Left ventricle myocardium superior (tissue), 1 donor: ENCODE data around the gene B3GAT3. TPM values are rescaled to one million over a fixed set of nuclear protein-coding genes. Genes with fewer than 3 reads are reported as not detected.

Experiments
- microRNA-seq: library from miRNA; unstranded; fragments of <30 nt; microRNA quantifications from one replicate; pipeline ENCODE4 v1.2.0, GENCODE V29; 2020; ENCODE audit warnings: borderline number of aligned reads
- total RNA-seq: library from RNA; stranded (reverse); fragmentation: NEBNext Ultra II Directional; extraction: Animal tissue kit (Norgen Biotek cat#: 25700); gene quantifications from one replicate; pipeline ENCODE4 v1.2.1, GENCODE V29; 2021
- donor health status: DM: no; HTN: yes; CAD: no; lungs with severe emphysema.

Gene B3GAT3
- total RNA-seq, 1 donor from 2014 or later = 12.1 TPM

Small RNA genes within 50 kb of the gene (microRNA-seq; reads per million reads assigned to microRNA genes)
- gene MIR6747 = not detected

Other genes starting within 250 kb of the B3GAT3 start
- not detected for gene SCGB1A1, start 203.0 kb downstream of the B3GAT3 start, total RNA-seq
- gene AHNAK, start 75.2 kb downstream of the B3GAT3 start, total RNA-seq = 354 TPM
- gene EEF1G, start 48.1 kb downstream of the B3GAT3 start, total RNA-seq = 804 TPM
- gene TUT1, start 30.5 kb downstream of the B3GAT3 start, total RNA-seq = 12.3 TPM
- 33.1 TPM for gene MTA2, start 20.1 kb downstream of the B3GAT3 start, total RNA-seq
- gene EML3, start 9.2 kb downstream of the B3GAT3 start, total RNA-seq = 12.9 TPM
- 1.7 TPM for gene ROM1, start 8.7 kb downstream of the B3GAT3 start, total RNA-seq
- gene GANAB, start 24.6 kb upstream of the B3GAT3 start, total RNA-seq = 106 TPM
- gene INTS5, start 31.3 kb upstream of the B3GAT3 start, total RNA-seq = 12.0 TPM
- gene C11orf98, start 43.2 kb upstream of the B3GAT3 start, total RNA-seq = 27.1 TPM
- 3.1 TPM for gene CSKMT, start 43.3 kb upstream of the B3GAT3 start, total RNA-seq
- 7.7 TPM for gene UQCC3, start 49.7 kb upstream of the B3GAT3 start, total RNA-seq
- gene LBHD1, start 50.3 kb upstream of the B3GAT3 start, total RNA-seq = 1.7 TPM
- gene UBXN1, start 57.1 kb upstream of the B3GAT3 start, total RNA-seq = 88.6 TPM
- gene LRRN4CL, start 67.5 kb upstream of the B3GAT3 start, total RNA-seq = 3.4 TPM
- 15.2 TPM for gene BSCL2, start 85.4 kb upstream of the B3GAT3 start, total RNA-seq
- not detected for gene GNG3, start 85.7 kb upstream of the B3GAT3 start, total RNA-seq
- gene HNRNPUL2, start 105.5 kb upstream of the B3GAT3 start, total RNA-seq = 35.8 TPM
- gene TTC9C, start 106.5 kb upstream of the B3GAT3 start, total RNA-seq = 15.1 TPM
- 10.1 TPM for gene ZBTB3, start 132.2 kb upstream of the B3GAT3 start, total RNA-seq
- 43.5 TPM for gene POLR2G, start 139.6 kb upstream of the B3GAT3 start, total RNA-seq
- 8.8 TPM for gene TAF6L, start 149.4 kb upstream of the B3GAT3 start, total RNA-seq
- gene TMEM179B, start 165.4 kb upstream of the B3GAT3 start, total RNA-seq = 16.9 TPM
- 21.7 TPM for gene TMEM223, start 170.0 kb upstream of the B3GAT3 start, total RNA-seq
- gene NXF1, start 183.5 kb upstream of the B3GAT3 start, total RNA-seq = 49.6 TPM
- gene STX5, start 210.1 kb upstream of the B3GAT3 start, total RNA-seq = 19.5 TPM
- gene TEX54, start 210.9 kb upstream of the B3GAT3 start, total RNA-seq = not detected
- gene WDR74, start 217.6 kb upstream of the B3GAT3 start, total RNA-seq = 25.8 TPM